Measurements from ENCODE around the gene EFCAB13. TPM values are rescaled to one million over a fixed set of nuclear protein-coding genes. Genes with fewer than 3 reads are reported as not detected.

Gene EFCAB13
- total and polyA plus RNA-seq, 12 donors = 0.32 to 3.8 (median 2.1) TPM

DNA sequence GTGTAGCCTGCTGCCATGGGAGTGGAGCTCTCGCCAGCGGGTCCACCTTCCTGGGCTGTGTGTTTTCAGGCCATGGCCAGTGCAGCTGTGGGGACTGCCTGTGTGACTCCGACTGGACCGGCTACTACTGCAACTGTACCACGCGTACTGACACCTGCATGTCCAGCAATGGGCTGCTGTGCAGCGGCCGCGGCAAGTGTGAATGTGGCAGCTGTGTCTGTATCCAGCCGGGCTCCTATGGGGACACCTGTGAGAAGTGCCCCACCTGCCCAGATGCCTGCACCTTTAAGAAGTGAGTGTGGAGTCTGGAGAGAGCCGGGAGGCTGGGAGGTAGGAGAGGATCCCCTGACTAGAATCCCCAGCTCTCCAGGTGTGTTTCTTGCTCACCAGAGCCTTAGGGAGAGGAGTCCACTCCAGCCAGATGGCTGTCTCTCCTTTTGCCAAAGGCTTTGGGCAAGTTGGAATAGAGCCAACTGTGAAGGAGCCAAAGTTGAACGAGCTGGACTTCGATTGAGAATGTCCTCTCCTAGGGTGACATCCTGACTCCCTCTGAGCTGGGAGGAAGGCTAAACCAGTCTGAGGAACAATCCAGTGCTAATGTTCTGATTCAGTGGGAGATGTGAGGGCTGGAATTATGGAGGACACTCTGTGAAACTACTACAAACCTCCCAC is 24.4 kb upstream of the EFCAB13 start:
- 84% methylated on average over 13 of the region's 13 CpGs for WGBS, 2 donors
- Histone ChIP-seq H3K27me3 (no peaks in the 10 kb centered on the region), H3K9me3 (peaks cover 0 to 17% (median 0%) of the 10 kb centered on the region in 11 donors), H3K27ac (no peak overlapping the region), H3K36me3 (peaks cover 0 to 53% (median 22%) of the 10 kb centered on the region in 9 donors), H3K4me1 (peaks cover 5 to 15% (median 9%) of the 10 kb centered on the region in 9 donors), H3K4me3 (no peak overlapping the region)
- intact Hi-C loops (cut with DNase I) = loop anchor here in 1 of 10 donors (5.0 kb wide), 1 partner anchor 37 kb away; no protein-coding TSS in a partner anchor
- DNase-seq = no peak
- no peak for ATAC-seq
- TF ChIP-seq, protein P1, sequence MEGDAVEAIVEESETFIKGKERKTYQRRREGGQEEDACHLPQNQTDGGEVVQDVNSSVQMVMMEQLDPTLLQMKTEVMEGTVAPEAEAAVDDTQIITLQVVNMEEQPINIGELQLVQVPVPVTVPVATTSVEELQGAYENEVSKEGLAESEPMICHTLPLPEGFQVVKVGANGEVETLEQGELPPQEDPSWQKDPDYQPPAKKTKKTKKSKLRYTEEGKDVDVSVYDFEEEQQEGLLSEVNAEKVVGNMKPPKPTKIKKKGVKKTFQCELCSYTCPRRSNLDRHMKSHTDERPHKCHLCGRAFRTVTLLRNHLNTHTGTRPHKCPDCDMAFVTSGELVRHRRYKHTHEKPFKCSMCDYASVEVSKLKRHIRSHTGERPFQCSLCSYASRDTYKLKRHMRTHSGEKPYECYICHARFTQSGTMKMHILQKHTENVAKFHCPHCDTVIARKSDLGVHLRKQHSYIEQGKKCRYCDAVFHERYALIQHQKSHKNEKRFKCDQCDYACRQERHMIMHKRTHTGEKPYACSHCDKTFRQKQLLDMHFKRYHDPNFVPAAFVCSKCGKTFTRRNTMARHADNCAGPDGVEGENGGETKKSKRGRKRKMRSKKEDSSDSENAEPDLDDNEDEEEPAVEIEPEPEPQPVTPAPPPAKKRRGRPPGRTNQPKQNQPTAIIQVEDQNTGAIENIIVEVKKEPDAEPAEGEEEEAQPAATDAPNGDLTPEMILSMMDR (IDR thresholded peaks at IDR 0.05) = no peak

DNA sequence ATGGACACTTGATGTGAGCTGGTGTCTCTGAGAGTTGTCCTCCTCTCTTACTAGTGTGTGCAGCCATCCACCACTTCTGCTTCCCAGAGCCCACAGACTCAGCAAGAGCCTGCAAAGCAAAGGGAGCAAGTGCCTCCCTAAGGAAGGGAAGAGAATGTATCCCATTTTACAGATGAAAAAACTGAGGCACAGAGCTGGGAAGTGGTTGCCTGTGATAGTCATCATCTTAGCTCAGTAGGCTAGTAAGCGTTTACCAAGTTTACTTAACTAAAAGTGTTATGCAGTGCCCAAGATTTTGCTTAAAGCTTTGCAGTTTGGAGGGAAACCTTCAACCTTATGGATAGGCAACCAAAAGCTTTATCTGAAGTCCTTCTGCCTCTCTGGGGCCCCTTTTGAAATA is 23.0 kb upstream of the EFCAB13 start:
- H3K9me3 ChIP-seq = peaks cover 0 to 17% (median 0%) of the 10 kb centered on the region in 11 donors
- 88 to 91% methylated on average over 1 of the region's 1 CpG for WGBS, 2 donors
- peaks cover 0 to 12% (median 5%) of the 10 kb centered on the region in 9 donors for H3K4me1 ChIP-seq
- no peak overlapping the region for H3K4me3 ChIP-seq
- DNase-seq = no peak
- no peak overlapping the region for H3K27ac ChIP-seq
- no peaks in the 10 kb centered on the region for H3K27me3 ChIP-seq
- TF ChIP-seq, protein P1 (IDR thresholded peaks at IDR 0.05) = no peak
- intact Hi-C loops (cut with DNase I) = no loop called here
- peaks cover 0 to 53% (median 22%) of the 10 kb centered on the region in 9 donors for H3K36me3 ChIP-seq
- ATAC-seq = no peak

DNA sequence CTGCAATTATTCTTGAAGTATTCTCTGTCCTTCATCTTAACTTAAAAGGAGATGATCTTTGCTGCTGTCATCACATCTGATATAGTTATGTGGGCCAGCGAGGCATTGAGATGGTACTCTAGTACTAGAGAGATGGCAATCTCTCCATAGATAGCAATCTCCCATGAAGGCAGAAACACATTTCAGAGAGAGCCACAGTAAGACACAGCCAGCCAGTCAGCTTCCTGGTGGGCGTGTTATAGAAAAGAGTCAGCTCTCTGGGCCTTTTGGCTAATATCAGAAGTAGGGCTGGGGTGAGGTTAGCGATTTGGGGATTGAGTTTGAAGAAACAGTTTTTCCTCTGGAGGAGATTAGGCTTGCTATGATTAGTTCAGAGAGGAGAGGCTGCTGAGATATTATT is 22.6 kb upstream of the EFCAB13 start:
- ATAC-seq (no peak), DNase-seq (no peak)
- TF ChIP-seq, protein P1 (IDR thresholded peaks at IDR 0.05) = no peak
- Histone ChIP-seq H3K4me3 (no peak overlapping the region), H3K27ac (no peak overlapping the region), H3K4me1 (peaks cover 0 to 16% (median 9%) of the 10 kb centered on the region in 9 donors), H3K27me3 (no peaks in the 10 kb centered on the region), H3K9me3 (peaks cover 0 to 17% (median 0%) of the 10 kb centered on the region in 11 donors), H3K36me3 (peaks cover 0 to 53% (median 22%) of the 10 kb centered on the region in 9 donors)
- intact Hi-C loops (cut with DNase I) = no loop called here
- 91 to 94% methylated on average over 3 of the region's 3 CpGs for WGBS, 2 donors

DNA sequence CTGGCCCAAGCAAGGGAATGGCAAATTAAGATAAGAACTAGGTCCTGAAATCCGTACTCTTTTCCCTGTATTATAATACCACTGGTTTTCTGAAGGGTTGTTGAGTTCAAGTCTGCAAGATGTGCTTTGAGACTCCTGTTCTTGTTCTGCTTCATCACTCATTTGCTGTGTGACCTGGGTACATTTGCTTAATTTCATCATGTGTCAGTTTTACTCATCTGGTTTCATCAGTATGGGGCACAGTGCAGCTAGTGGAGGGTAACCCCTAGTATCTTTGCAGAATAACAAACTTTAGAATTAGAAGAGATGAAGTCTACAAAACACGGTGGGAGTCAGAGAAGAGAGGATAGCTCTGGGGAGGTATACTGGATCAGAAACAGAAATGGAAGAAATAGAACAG is 21.9 kb upstream of the EFCAB13 start:
- TF ChIP-seq, protein P1 (IDR thresholded peaks at IDR 0.05) = no peak
- intact Hi-C loops (cut with DNase I) = no loop called here
- Histone ChIP-seq H3K27ac (no peak overlapping the region), H3K4me1 (peaks cover 0 to 19% (median 10%) of the 10 kb centered on the region in 9 donors), H3K9me3 (peaks cover 0 to 17% (median 0%) of the 10 kb centered on the region in 11 donors), H3K4me3 (no peak overlapping the region), H3K36me3 (peaks cover 0 to 53% (median 22%) of the 10 kb centered on the region in 9 donors), H3K27me3 (no peaks in the 10 kb centered on the region)
- ATAC-seq (no peak), DNase-seq (no peak)
- 90 to 94% methylated on average over 2 of the region's 2 CpGs for WGBS, 2 donors
